ENCODE results near the gene HMCN2.

Gene HMCN2

DNA sequence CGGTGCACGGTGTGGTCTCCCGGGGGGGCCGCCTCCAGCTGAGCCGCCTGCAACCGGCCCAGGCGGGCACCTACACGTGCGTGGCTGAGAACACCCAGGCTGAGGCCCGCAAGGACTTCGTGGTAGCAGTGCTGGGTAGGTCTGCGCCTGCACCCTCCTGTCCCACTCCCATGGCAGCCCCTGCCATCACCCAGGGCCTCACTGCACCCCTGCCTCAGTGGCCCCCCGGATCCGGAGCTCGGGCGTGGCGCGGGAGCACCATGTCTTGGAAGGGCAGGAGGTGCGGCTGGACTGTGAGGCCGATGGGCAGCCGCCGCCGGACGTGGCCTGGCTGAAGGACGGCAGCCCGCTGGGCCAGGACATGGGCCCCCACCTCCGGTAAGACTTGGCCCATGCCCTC, 125.4 kb downstream of the HMCN2 start:
- no peak overlapping the region for H2AFZ ChIP-seq
- H3K27me3 ChIP-seq (ENCODE audit: control insufficient read depth, insufficient read depth, low read length), result no peaks in the 10 kb centered on the region
- no peaks in the 10 kb centered on the region for H3K36me3 ChIP-seq (ENCODE audit: control insufficient read depth, insufficient read depth, low read length)
- H3K9ac ChIP-seq, result no peak overlapping the region
- no peak overlapping the region for H3K27ac ChIP-seq
- H3K4me2 ChIP-seq (ENCODE audit: low read length), result no peak overlapping the region
- no peaks in the 10 kb centered on the region for H3K4me1 ChIP-seq
- TF ChIP-seq, protein P1, sequence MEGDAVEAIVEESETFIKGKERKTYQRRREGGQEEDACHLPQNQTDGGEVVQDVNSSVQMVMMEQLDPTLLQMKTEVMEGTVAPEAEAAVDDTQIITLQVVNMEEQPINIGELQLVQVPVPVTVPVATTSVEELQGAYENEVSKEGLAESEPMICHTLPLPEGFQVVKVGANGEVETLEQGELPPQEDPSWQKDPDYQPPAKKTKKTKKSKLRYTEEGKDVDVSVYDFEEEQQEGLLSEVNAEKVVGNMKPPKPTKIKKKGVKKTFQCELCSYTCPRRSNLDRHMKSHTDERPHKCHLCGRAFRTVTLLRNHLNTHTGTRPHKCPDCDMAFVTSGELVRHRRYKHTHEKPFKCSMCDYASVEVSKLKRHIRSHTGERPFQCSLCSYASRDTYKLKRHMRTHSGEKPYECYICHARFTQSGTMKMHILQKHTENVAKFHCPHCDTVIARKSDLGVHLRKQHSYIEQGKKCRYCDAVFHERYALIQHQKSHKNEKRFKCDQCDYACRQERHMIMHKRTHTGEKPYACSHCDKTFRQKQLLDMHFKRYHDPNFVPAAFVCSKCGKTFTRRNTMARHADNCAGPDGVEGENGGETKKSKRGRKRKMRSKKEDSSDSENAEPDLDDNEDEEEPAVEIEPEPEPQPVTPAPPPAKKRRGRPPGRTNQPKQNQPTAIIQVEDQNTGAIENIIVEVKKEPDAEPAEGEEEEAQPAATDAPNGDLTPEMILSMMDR (IDR thresholded peaks at IDR 0.05), result no peak
- no peaks in the 10 kb centered on the region for H3K79me2 ChIP-seq
- H3K4me3 ChIP-seq (ENCODE audit: low read depth, low read length), result no peak overlapping the region
- H3K9me3 ChIP-seq (ENCODE audit: control insufficient read depth, low read length), result no peaks in the 10 kb centered on the region

DNA sequence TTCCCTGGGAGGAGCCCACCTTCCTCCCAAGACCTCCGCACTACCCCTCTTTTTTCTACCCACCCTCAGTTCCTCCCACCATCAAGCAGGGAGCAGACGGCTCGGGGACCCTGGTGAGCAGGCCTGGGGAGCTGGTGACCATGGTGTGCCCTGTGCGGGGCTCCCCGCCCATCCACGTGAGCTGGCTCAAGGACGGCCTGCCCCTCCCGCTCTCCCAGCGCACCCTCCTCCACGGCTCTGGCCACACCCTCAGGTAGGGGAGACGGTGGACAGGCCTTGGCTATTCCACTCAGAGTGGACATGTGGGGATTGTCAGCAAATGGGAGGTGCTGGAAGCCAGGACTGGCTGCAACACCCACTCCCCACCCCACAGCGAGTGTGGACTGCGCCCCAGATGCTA, 126.3 kb downstream of the HMCN2 start:
- no peak overlapping the region for H3K9ac ChIP-seq
- no peak overlapping the region for H3K4me3 ChIP-seq (ENCODE audit: low read depth, low read length)
- H3K27me3 ChIP-seq (ENCODE audit: control insufficient read depth, insufficient read depth, low read length), result no peaks in the 10 kb centered on the region
- TF ChIP-seq, protein P1 (IDR thresholded peaks at IDR 0.05), result no peak
- H2AFZ ChIP-seq, result no peak overlapping the region
- H3K36me3 ChIP-seq (ENCODE audit: control insufficient read depth, insufficient read depth, low read length), result no peaks in the 10 kb centered on the region
- no peaks in the 10 kb centered on the region for H3K79me2 ChIP-seq
- no peaks in the 10 kb centered on the region for H3K4me1 ChIP-seq
- H3K4me2 ChIP-seq (ENCODE audit: low read length), result no peak overlapping the region
- no peak overlapping the region for H3K27ac ChIP-seq
- no peaks in the 10 kb centered on the region for H3K9me3 ChIP-seq (ENCODE audit: control insufficient read depth, low read length)

DNA sequence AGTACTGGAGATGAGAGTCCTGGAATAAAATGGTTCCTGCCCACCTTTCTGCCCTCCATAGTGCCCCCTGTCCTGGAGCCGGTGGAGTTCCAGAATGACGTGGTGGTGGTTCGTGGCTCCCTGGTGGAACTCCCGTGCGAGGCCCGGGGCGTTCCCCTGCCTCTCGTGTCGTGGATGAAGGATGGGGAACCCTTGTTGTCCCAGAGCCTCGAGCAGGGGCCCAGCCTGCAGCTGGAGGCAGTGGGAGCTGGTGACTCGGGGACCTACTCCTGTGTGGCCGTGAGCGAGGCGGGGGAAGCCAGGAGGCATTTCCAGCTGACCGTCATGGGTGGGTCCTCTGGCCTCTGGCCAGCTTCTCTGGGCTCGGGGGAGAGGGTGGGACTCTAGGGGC, 128.1 kb downstream of the HMCN2 start:
- no peak overlapping the region for H2AFZ ChIP-seq
- no peaks in the 10 kb centered on the region for H3K79me2 ChIP-seq
- no peaks in the 10 kb centered on the region for H3K4me1 ChIP-seq
- H3K4me3 ChIP-seq (ENCODE audit: low read depth, low read length), result no peak overlapping the region
- H3K9me3 ChIP-seq (ENCODE audit: control insufficient read depth, low read length), result no peaks in the 10 kb centered on the region
- H3K9ac ChIP-seq, result no peak overlapping the region
- no peaks in the 10 kb centered on the region for H3K36me3 ChIP-seq (ENCODE audit: control insufficient read depth, insufficient read depth, low read length)
- H3K27ac ChIP-seq, result no peak overlapping the region
- no peaks in the 10 kb centered on the region for H3K27me3 ChIP-seq (ENCODE audit: control insufficient read depth, insufficient read depth, low read length)
- TF ChIP-seq, protein P1 (IDR thresholded peaks at IDR 0.05), result no peak
- no peak overlapping the region for H3K4me2 ChIP-seq (ENCODE audit: low read length)

DNA sequence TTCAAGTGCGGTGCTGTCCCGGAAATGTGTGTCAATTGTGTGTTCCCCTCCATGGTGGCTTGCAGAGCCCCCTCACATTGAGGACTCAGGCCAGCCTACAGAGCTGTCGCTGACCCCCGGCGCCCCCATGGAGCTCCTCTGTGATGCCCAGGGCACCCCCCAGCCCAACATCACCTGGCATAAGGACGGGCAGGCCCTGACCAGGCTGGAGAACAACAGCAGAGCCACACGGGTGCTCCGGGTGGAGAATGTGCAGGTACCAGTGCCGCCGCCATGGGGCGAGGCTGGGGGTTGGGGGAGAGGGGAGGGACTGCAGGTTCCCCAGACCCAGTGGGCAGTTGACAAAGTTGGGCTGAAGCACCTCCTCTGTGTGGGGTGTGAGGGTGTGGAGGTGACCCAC, 128.8 kb downstream of the HMCN2 start:
- Histone ChIP-seq H3K36me3 (ENCODE audit: control insufficient read depth, insufficient read depth, low read length) (no peaks in the 10 kb centered on the region), H3K4me2 (ENCODE audit: low read length) (no peak overlapping the region), H3K79me2 (no peaks in the 10 kb centered on the region), H3K27me3 (ENCODE audit: control insufficient read depth, insufficient read depth, low read length) (no peaks in the 10 kb centered on the region), H3K27ac (no peak overlapping the region), H3K9ac (no peak overlapping the region), H2AFZ (no peak overlapping the region), H3K9me3 (ENCODE audit: control insufficient read depth, low read length) (no peaks in the 10 kb centered on the region), H3K4me1 (no peaks in the 10 kb centered on the region), H3K4me3 (ENCODE audit: low read depth, low read length) (no peak overlapping the region)
- TF ChIP-seq, protein P1 (IDR thresholded peaks at IDR 0.05), result no peak

DNA sequence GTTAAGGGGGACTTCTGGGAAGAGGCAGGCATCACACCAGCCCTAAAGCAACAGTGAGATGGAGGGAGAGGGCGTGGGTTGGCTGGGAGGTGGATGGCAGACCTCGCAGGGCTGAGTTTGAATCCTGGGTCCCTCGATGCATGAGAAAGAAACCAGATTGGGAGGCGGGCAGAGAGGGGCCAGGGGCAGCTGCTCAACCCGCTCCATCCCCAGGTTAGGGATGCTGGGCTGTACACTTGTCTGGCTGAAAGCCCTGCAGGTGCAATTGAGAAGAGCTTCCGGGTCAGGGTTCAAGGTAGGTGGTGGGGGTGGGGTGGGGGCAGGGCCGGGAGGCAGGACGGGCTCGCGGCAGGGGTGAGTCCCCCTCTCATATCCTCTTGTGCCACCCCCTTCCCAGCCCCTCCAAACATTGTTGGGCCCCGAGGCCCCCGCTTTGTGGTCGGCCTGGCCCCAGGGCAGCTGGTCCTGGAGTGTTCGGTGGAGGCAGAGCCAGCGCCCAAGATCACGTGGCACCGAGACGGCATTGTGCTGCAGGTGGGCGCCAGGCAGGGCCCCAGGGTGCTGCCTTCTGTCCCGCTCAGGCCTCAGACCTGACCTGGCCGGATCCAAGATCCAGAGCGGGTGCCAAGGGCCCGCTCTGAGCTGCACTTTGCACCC, 129.4 kb downstream of the HMCN2 start:
- TF ChIP-seq, protein P1 (IDR thresholded peaks at IDR 0.05), result no peak
- Histone ChIP-seq H3K4me3 (ENCODE audit: low read depth, low read length) (no peak overlapping the region), H3K4me1 (no peaks in the 10 kb centered on the region), H2AFZ (no peak overlapping the region), H3K4me2 (ENCODE audit: low read length) (no peak overlapping the region), H3K79me2 (no peaks in the 10 kb centered on the region), H3K9me3 (ENCODE audit: control insufficient read depth, low read length) (no peaks in the 10 kb centered on the region), H3K27me3 (ENCODE audit: control insufficient read depth, insufficient read depth, low read length) (no peaks in the 10 kb centered on the region), H3K9ac (no peak overlapping the region), H3K36me3 (ENCODE audit: control insufficient read depth, insufficient read depth, low read length) (no peaks in the 10 kb centered on the region), H3K27ac (no peak overlapping the region)

Measured in parathyroid adenoma (tissue), 2 donors.